Esophagus muscularis mucosa (tissue), 4 donors: ENCODE results near the gene ITPRID2. TPM values are rescaled to one million over a fixed set of nuclear protein-coding genes. Genes with fewer than 3 reads are reported as not detected.
A peak's percentile ranks its signal among the peaks of the same experiment; 100 is the strongest.

Source experiments
- DNase-seq: peaks from one replicate; pipeline ENCODE4 v3.0.0-alpha.2; 2017; ENCODE audit errors: extremely low spot score
- H3K27ac ChIP-seq, 4 donors: fragments of 200-600 bp; sonication (generic); replicated peaks in 1 of 4; 1 replicate in 3 of 4; 2 replicates in 1 of 4; pipeline ENCODE4 v1.5.1; 2016 to 2019; ENCODE audit warnings: mild to moderate bottlenecking in 1 of 4
- H3K27me3 ChIP-seq, 4 donors: fragments of 200-600 bp; sonication (generic); one replicate each; pipeline versions ENCODE4 v1.5.1 to v1.6.0; 2016 to 2019
- H3K36me3 ChIP-seq, 4 donors: fragments of 200-600 bp; sonication (generic); one replicate each; pipeline ENCODE4 v1.5.1; 2016 to 2019
- H3K4me1 ChIP-seq, 4 donors: fragments of 200-600 bp; sonication (generic); one replicate each; pipeline ENCODE4 v1.5.1; 2016 to 2019
- H3K4me3 ChIP-seq, 4 donors: fragments of 200-600 bp; sonication (generic); 1 replicate in 2 of 4; 2 replicates in 2 of 4; pipeline ENCODE4 v1.5.1; 2016 to 2019; ENCODE audit warnings: mild to moderate bottlenecking in 4 of 4, moderate library complexity in 1 of 4
- H3K9me3 ChIP-seq, 4 donors: fragments of 200-600 bp; sonication (generic); 1 replicate in 3 of 4; 2 replicates in 1 of 4; pipeline ENCODE4 v1.5.1; 2016 to 2019
- CTCF ChIP-seq, 3 experiments: fragments of 200-600 bp in 2 of 3; fragments of 450-650 bp in 1 of 3; sonication (generic) in 2 of 3; IDR thresholded peaks; one replicate each; pipeline ENCODE4 v1.5.1; 2017 to 2019; ENCODE audit warnings: antibody characterized with exemption in 3 of 3, mild to moderate bottlenecking in 2 of 3, moderate library complexity in 1 of 3
- EP300 ChIP-seq: sonication (generic); formaldehyde crosslinking; IDR thresholded peaks from one replicate; pipeline ENCODE4 v1.6.1; 2017; ENCODE audit warnings: antibody characterized with exemption
- POLR2A ChIP-seq: fragments of 450-650 bp; IDR thresholded peaks from one replicate; pipeline ENCODE4 v1.6.1; 2017; ENCODE audit warnings: antibody characterized with exemption, moderate library complexity, mild to moderate bottlenecking, low read depth
- POLR2AphosphoS5 ChIP-seq, 2 donors: sonication (generic); formaldehyde crosslinking; IDR thresholded peaks; one replicate each; pipeline ENCODE4 v1.6.1; 2017; ENCODE audit warnings: antibody characterized with exemption in 2 of 2
- WGBS: methylation state at CpG from one replicate; pipeline ENCODE4 v1.1.5; 2018; 5-methylcytosine and 5-hydroxymethylcytosine counted together
- intact Hi-C: fragments of 100-400 bp; cut with DNase I; formaldehyde crosslinking; loops from one replicate; pipeline ENCODE4 v1.15.1; 2023
- total RNA-seq, 4 donors: library from RNA; depleted of rRNA; stranded (reverse); fragments of >200 nt; gene quantifications; one replicate each; pipeline versions ENCODE4 v1.1.0 to v1.2.1, GENCODE V29; 2016

Gene ITPRID2
- total RNA-seq, 4 donors from 2014 or later, result 98.6 to 113 (median 103) TPM

DNA sequence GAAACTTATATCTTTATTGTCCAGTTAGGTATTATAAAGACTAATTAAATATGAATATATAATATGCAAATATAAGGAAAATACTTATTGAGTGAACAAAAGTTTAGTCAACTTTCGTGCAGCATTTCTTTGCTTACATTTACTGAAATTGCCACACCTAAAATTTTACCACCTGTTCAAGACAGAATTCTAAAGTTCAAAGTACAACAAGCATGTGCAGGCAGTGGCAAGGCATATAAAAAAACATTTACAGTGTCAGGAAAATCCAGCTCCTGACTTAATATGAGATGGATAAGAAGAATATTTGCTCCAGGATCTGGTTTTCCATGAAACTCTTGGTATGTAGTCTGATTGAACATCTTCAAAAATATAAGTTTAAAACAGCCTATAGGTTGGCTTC, 4.8 kb downstream of the ITPRID2 start:
- H3K4me3 ChIP-seq, result no peak overlapping the region
- 69% methylated on average over 1 of the region's 1 CpG for WGBS
- intact Hi-C loops, result no loop called here
- no peak overlapping the region for H3K27ac ChIP-seq
- no peaks in the 10 kb centered on the region for H3K9me3 ChIP-seq
- TF ChIP-seq POLR2A (no peak), EP300 (no peak), POLR2AphosphoS5 (IDR thresholded peaks at IDR 0.05) (no peak)
- DNase-seq, result no peak
- H3K4me1 ChIP-seq, result peaks cover 35 to 64% (median 57%) of the 10 kb centered on the region in 4 donors
- H3K27me3 ChIP-seq, result no peaks in the 10 kb centered on the region
- H3K36me3 ChIP-seq, result peaks cover 20 to 30% (median 24%) of the 10 kb centered on the region in 4 donors

DNA sequence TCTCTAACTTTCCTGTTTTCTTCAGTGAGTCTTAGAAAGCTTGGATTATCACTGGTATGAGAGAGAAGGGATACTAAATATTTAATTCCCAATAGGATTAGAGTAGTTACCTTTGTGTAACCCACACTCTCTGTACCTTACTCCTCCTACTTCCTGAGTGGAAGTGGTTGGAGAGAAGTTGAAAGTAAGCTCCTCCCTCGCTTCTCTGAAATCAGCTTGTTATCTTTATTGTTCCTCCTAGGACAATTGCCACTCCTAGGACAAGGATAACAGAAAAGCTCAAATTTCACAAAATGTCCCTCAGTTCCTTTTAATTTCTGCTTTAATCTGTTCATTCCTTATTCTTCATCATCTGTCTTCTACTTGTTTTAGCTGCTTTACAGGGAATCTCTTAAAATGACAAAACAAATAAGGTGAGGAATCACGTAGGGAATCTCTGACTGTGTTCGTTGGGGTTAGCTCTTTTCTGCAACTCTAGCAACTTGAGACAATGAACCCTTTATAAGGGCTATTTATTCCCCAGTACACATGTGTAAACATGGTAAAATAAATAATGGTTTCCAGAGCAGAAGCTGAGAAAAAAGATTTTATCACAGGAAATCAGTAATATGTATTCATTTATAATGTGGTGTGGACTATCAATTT, 8.6 kb downstream of the ITPRID2 start:
- intact Hi-C loops, result loop anchor here (5.0 kb wide), 1 partner anchor 177 kb away; no protein-coding TSS in a partner anchor
- Histone ChIP-seq H3K4me1 (peaks cover 24 to 68% (median 61%) of the 10 kb centered on the region in 4 donors), H3K4me3 (no peak overlapping the region)

DNA sequence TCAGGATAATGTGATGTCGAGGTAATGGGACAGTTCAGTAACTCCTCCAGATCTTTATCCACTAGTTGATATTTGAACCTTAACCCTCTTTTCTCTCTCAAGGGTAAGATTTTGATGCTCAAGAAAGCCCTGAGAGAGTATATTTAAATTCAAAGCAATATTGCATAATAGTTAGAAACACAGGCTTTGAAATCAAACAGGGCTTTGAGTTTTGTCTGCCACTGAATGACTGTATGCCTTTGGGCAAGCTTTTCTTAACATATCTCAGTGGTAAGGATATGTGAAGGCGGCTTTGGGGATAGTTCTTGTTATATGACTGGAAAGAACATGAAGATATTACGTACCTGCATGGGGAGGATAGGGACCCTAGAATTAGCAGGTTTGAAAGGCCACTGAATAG, 11.1 kb downstream of the ITPRID2 start:
- DNase-seq, result no peak
- WGBS, result 87% methylated on average over 3 of the region's 3 CpGs
- Histone ChIP-seq H3K9me3 (no peaks in the 10 kb centered on the region), H3K36me3 (peaks cover 20 to 64% (median 54%) of the 10 kb centered on the region in 4 donors), H3K4me3 (no peak overlapping the region), H3K4me1 (peaks cover under 1 to 58% (median 47%) of the 10 kb centered on the region in 4 donors), H3K27me3 (no peaks in the 10 kb centered on the region), H3K27ac (no peak overlapping the region)
- intact Hi-C loops, result loop anchor here (5.0 kb wide), 1 partner anchor 175 kb away; no protein-coding TSS in a partner anchor
- TF ChIP-seq CTCF (IDR thresholded peaks at IDR 0.05) (no peak), EP300 (no peak), POLR2A (no peak), POLR2AphosphoS5 (IDR thresholded peaks at IDR 0.05) (no peak)

More for the DNA sequence above, 8.6 kb downstream of the ITPRID2 start:
- no peak overlapping the region for H3K27ac ChIP-seq
- peaks cover 20 to 56% (median 47%) of the 10 kb centered on the region in 4 donors for H3K36me3 ChIP-seq
- TF ChIP-seq EP300 (no peak), POLR2AphosphoS5 (IDR thresholded peaks at IDR 0.05) (no peak)
- H3K9me3 ChIP-seq, result no peaks in the 10 kb centered on the region
- H3K27me3 ChIP-seq, result no peaks in the 10 kb centered on the region
- 54% methylated on average over 3 of the region's 3 CpGs for WGBS
- DNase-seq, result no peak

DNA sequence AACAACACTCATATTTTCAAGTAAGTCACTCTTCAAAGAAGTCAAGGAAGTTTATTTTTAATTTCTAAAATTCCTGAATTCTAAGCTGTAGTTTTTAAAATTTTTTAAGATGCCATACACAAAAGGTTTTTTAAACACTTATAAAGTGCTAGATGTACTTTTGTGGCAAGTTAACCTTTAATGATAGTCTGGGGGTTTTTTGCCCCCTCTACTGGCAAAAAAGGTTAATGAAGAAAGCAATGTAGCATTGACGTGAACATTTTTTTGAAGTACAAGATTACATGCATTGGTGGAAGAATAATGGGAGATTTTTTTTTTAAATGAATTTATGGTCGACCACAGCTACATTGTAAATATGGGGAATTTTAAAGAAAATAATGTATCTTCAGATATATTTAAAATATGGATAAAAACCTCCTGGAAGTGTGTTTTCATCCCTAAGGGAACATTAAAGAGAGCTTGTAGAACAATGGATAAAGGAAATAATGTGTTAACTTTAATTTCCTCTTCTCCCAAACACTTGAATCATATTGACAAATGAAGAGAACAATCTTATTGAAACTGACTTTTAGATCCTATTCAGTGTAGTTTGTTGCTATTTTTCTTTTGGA, 12.6 kb downstream of the ITPRID2 start:
- no peak for TF ChIP-seq POLR2A
- TF ChIP-seq CTCF (IDR thresholded peaks at IDR 0.05), result peak; percentile 45 to 61 (median 61)
- Histone ChIP-seq H3K9me3 (no peaks in the 10 kb centered on the region), H3K4me3 (no peak overlapping the region), H3K27ac (no peak overlapping the region), H3K27me3 (no peaks in the 10 kb centered on the region), H3K36me3 (peaks cover 18 to 58% (median 49%) of the 10 kb centered on the region in 4 donors), H3K4me1 (peaks cover 7 to 65% (median 52%) of the 10 kb centered on the region in 4 donors)
- intact Hi-C loops, result loop anchor here (2.0 to 5.0 kb wide), 2 partner anchors 161 to 173 kb away; no protein-coding TSS in a partner anchor
- WGBS, result 17% methylated on average over 2 of the region's 2 CpGs
- no peak for DNase-seq

DNA sequence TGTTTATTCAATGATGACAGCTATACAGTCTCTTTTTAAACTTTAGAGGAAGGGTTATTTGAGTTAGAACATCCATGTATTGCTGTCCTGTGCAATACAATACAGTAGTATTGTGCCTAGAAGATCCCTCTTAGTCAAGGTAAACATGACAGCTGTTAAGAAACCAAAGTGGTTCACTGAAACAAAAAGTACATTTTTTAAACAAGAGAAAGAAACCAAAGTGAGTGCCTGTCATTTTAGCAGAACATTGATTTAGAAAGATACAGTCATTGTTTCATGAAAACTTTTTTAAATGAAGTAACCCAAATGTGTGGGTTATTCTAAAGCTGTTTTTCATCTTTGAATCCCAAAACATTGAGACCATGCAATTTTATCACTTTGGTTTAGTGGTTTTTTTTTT, 15.5 kb downstream of the ITPRID2 start:
- no peak overlapping the region for H3K4me3 ChIP-seq
- no peaks in the 10 kb centered on the region for H3K27me3 ChIP-seq
- TF ChIP-seq POLR2A (no peak), EP300 (no peak), CTCF (IDR thresholded peaks at IDR 0.05) (no peak), POLR2AphosphoS5 (IDR thresholded peaks at IDR 0.05) (no peak)
- no peak overlapping the region for H3K27ac ChIP-seq
- no peak for DNase-seq
- peaks cover 7 to 55% (median 50%) of the 10 kb centered on the region in 4 donors for H3K4me1 ChIP-seq
- intact Hi-C loops, result no loop called here
- H3K9me3 ChIP-seq, result no peaks in the 10 kb centered on the region
- H3K36me3 ChIP-seq, result peaks cover 4 to 51% (median 32%) of the 10 kb centered on the region in 4 donors
